HEK293 (cell line): ENCODE data around the gene EIF4ENIF1.

ENCODE experiments used
- CTCF ChIA-PET: fragments of 350-600 bp; formaldehyde crosslinking; extraction: SDS; loops from one replicate; lab custom pipeline; 2021; ENCODE audit warnings: antibody characterized with exemption; lab: Yijun Ruan, JAX
- POLR2A ChIA-PET: fragments of 300-600 bp; formaldehyde crosslinking; extraction: SDS; loops from one replicate; lab custom pipeline; 2020; ENCODE audit warnings: antibody characterized with exemption, inconsistent platforms; lab: Yijun Ruan, JAX
- H3K27ac ChIP-seq: fragments of 200-500 bp; sonication (Bioruptor generic); 2 replicates; pipeline ENCODE4 v1.5.1; 2014; ENCODE audit warnings: low read depth, low read length, control low read depth, inconsistent platforms; ENCODE audit errors: extremely low read depth
- H3K36me3 ChIP-seq, 2 experiments: fragments of 200-500 bp in 1 of 2; sonication (Bioruptor generic) in 1 of 2; 1 replicate in 1 of 2; 2 replicates in 1 of 2; pipeline ENCODE4 v1.5.1; 2014 to 2017; ENCODE audit warnings: inconsistent platforms in 2 of 2, low read length in 2 of 2; ENCODE audit not compliant: control insufficient read depth in 2 of 2, insufficient read depth in 1 of 2
- H3K4me1 ChIP-seq: fragments of 200-500 bp; sonication (Bioruptor generic); 2 replicates; pipeline ENCODE4 v1.5.1; 2014; ENCODE audit warnings: mild to moderate bottlenecking, low read length, inconsistent platforms; ENCODE audit not compliant: control insufficient read depth, insufficient read depth
- H3K4me3 ChIP-seq: 2 replicates; pipeline ENCODE4 v1.5.1; 2011; ENCODE audit warnings: low read depth, mild to moderate bottlenecking, control low read depth, low read length, moderate library complexity
- H3K9me3 ChIP-seq: fragments of 200-500 bp; sonication (Bioruptor generic); 2 replicates; pipeline ENCODE4 v1.5.1; 2014; ENCODE audit warnings: low read depth, low read length, inconsistent platforms; ENCODE audit not compliant: control insufficient read depth, insufficient read depth
- FEZF1 ChIP-seq: fragments of 450-650 bp; formaldehyde crosslinking; IDR thresholded peaks from 2 replicates; pipeline ENCODE4 v1.5.1; 2016; ENCODE audit warnings: missing biosample characterization, missing genetic modification characterization
- KLF9 ChIP-seq: fragments of 450-650 bp; formaldehyde crosslinking; IDR thresholded peaks from 2 replicates; pipeline ENCODE4 v1.5.1; 2016; ENCODE audit warnings: missing biosample characterization, missing genetic modification characterization, low read depth
- OSR2 ChIP-seq: fragments of 450-650 bp; formaldehyde crosslinking; IDR thresholded peaks from 2 replicates; pipeline ENCODE4 v1.5.1; 2016; ENCODE audit warnings: missing biosample characterization, missing genetic modification characterization
- PATZ1 ChIP-seq: fragments of 450-650 bp; formaldehyde crosslinking; IDR thresholded peaks from 2 replicates; pipeline ENCODE4 v1.5.1; 2016; ENCODE audit warnings: missing biosample characterization, missing genetic modification characterization
- PRDM1 ChIP-seq: fragments of 450-650 bp; formaldehyde crosslinking; IDR thresholded peaks from 2 replicates; pipeline ENCODE4; 2016; ENCODE audit warnings: missing biosample characterization, missing genetic modification characterization
- PRDM10 ChIP-seq: fragments of 450-650 bp; formaldehyde crosslinking; IDR thresholded peaks from 2 replicates; pipeline ENCODE4 v1.5.1; 2016; ENCODE audit warnings: missing biosample characterization, missing genetic modification characterization
- WT1 ChIP-seq: fragments of 450-650 bp; formaldehyde crosslinking; IDR thresholded peaks from 2 replicates; pipeline ENCODE4 v1.5.1; 2016; ENCODE audit warnings: missing biosample characterization, missing genetic modification characterization
- ZBTB26 ChIP-seq: fragments of 450-650 bp; formaldehyde crosslinking; optimal IDR thresholded peaks from 2 replicates; pipeline ENCODE3; 2016; ENCODE audit warnings: missing biosample characterization, mild to moderate bottlenecking, missing genetic modification characterization
- ZBTB48 ChIP-seq: fragments of 450-650 bp; formaldehyde crosslinking; IDR thresholded peaks from 2 replicates; pipeline ENCODE4 v1.5.1; 2016; ENCODE audit warnings: missing biosample characterization, missing genetic modification characterization
- ZBTB6 ChIP-seq: fragments of 450-650 bp; formaldehyde crosslinking; IDR thresholded peaks from 2 replicates; pipeline ENCODE4 v1.5.1; 2017; ENCODE audit warnings: missing biosample characterization, missing genetic modification characterization
- ZBTB8A ChIP-seq: fragments of 450-650 bp; formaldehyde crosslinking; IDR thresholded peaks from 2 replicates; pipeline ENCODE4 v1.5.1; 2016; ENCODE audit warnings: missing biosample characterization, missing genetic modification characterization
- ZEB2 ChIP-seq: fragments of 450-650 bp; formaldehyde crosslinking; IDR thresholded peaks from 2 replicates; pipeline ENCODE4 v1.5.1; 2016; ENCODE audit warnings: missing biosample characterization, missing genetic modification characterization
- ZFP3 ChIP-seq: fragments of 450-650 bp; formaldehyde crosslinking; IDR thresholded peaks from 2 replicates; pipeline ENCODE4 v1.5.1; 2016; ENCODE audit warnings: low read depth, missing biosample characterization, missing genetic modification characterization
- ZFP37 ChIP-seq: fragments of 450-650 bp; formaldehyde crosslinking; IDR thresholded peaks from 2 replicates; pipeline ENCODE4 v1.5.1; 2016; ENCODE audit warnings: missing biosample characterization, missing genetic modification characterization
- ZNF10 ChIP-seq: fragments of 450-650 bp; formaldehyde crosslinking; IDR thresholded peaks from 2 replicates; pipeline ENCODE4 v1.5.1; 2017; ENCODE audit warnings: missing biosample characterization, missing genetic modification characterization
- ZNF169 ChIP-seq: fragments of 450-650 bp; formaldehyde crosslinking; IDR thresholded peaks from 2 replicates; pipeline ENCODE4 v1.5.1; 2016; ENCODE audit warnings: missing biosample characterization, missing genetic modification characterization
- ZNF391 ChIP-seq: fragments of 450-650 bp; formaldehyde crosslinking; IDR thresholded peaks from 2 replicates; pipeline ENCODE4 v1.5.1; 2016; ENCODE audit warnings: low read depth, missing biosample characterization, missing genetic modification characterization, borderline replicate concordance
- ZNF416 ChIP-seq: fragments of 450-650 bp; formaldehyde crosslinking; IDR thresholded peaks from 2 replicates; pipeline ENCODE4 v1.5.1; 2016; ENCODE audit warnings: missing biosample characterization, missing genetic modification characterization
- ZNF423 ChIP-seq: fragments of 450-650 bp; formaldehyde crosslinking; IDR thresholded peaks from 2 replicates; pipeline ENCODE4 v1.5.1; 2016; ENCODE audit warnings: missing biosample characterization, missing genetic modification characterization
- ZNF433 ChIP-seq: fragments of 450-650 bp; formaldehyde crosslinking; IDR thresholded peaks from 2 replicates; pipeline ENCODE4 v1.5.1; 2016; ENCODE audit warnings: missing biosample characterization, missing genetic modification characterization, low read depth
- ZNF488 ChIP-seq: fragments of 450-650 bp; formaldehyde crosslinking; IDR thresholded peaks from 2 replicates; pipeline ENCODE4 v1.5.1; 2016; ENCODE audit warnings: missing biosample characterization, missing genetic modification characterization
- ZNF521 ChIP-seq: fragments of 450-650 bp; formaldehyde crosslinking; IDR thresholded peaks from 2 replicates; pipeline ENCODE4 v1.5.1; 2017; ENCODE audit warnings: missing biosample characterization, mild to moderate bottlenecking, missing genetic modification characterization
- ZNF544 ChIP-seq: fragments of 450-650 bp; formaldehyde crosslinking; IDR thresholded peaks from 2 replicates; pipeline ENCODE4 v1.5.0; 2017; ENCODE audit warnings: missing biosample characterization, missing genetic modification characterization
- ZNF555 ChIP-seq: fragments of 450-650 bp; formaldehyde crosslinking; conservative IDR thresholded peaks from 2 replicates; pipeline ENCODE4 v1.5.1; 2017; ENCODE audit warnings: missing biosample characterization, mild to moderate bottlenecking, missing genetic modification characterization, inconsistent platforms
- ZNF704 ChIP-seq: fragments of 450-650 bp; formaldehyde crosslinking; IDR thresholded peaks from 2 replicates; pipeline ENCODE4 v1.5.1; 2016; ENCODE audit warnings: missing biosample characterization, missing genetic modification characterization
- ZNF747 ChIP-seq: fragments of 450-650 bp; formaldehyde crosslinking; IDR thresholded peaks from 2 replicates; pipeline ENCODE4 v1.5.1; 2016; ENCODE audit warnings: missing biosample characterization, missing genetic modification characterization

The EIF4ENIF1 gene

GRCh38 chr22:31490496-31490925 is 869 bp upstream of the EIF4ENIF1 start (continued):
- TF ChIP-seq ZNF488 (no peak), ZNF544 (tag by site-specific recombination) (no peak), PRDM1 (peak; percentile 85), ZNF555 (tag by site-specific recombination) (no peak), PATZ1 (tag by site-specific recombination) (peak; percentile 75), ZBTB48 (tag by site-specific recombination) (no peak), KLF9 (no peak), ZNF423 (no peak), ZNF433 (tag by site-specific recombination) (no peak), ZFP3 (tag by site-specific recombination) (no peak), ZBTB26 (tag by site-specific recombination) (no peak), ZNF169 (tag by site-specific recombination) (no peak), ZNF747 (no peak), ZNF10 (tag by site-specific recombination) (no peak), PRDM10 (tag by site-specific recombination) (no peak; the same call in 1 of the 2 replicates)

GRCh38 chr22:31488988-31489617 is 539 bp downstream of the EIF4ENIF1 start:
- H3K36me3 ChIP-seq, result peaks cover 28 to 42% of the 10 kb centered on the region in 2 experiments
- POLR2A ChIA-PET, result interaction anchor here (0.6 to 1.4 kb wide), 3 partner anchors 10 to 37 kb away, joined by 3 to 7 read pairs (median 5); no protein-coding TSS in a partner anchor
- CTCF ChIA-PET, result interaction anchor here (0.6 kb wide), 3 partner anchors 15 to 1714 kb away, joined by 3 to 5 read pairs (median 3); no protein-coding TSS in a partner anchor
- no peak for TF ChIP-seq ZNF521 (tag by site-specific recombination)
- no peak for TF ChIP-seq ZNF488
- TF ChIP-seq ZFP37, result peak; percentile 68
- peak; percentile 54 for TF ChIP-seq ZEB2 (tag by site-specific recombination)
- TF ChIP-seq ZBTB6, result no peak
- no peak for TF ChIP-seq ZNF391
- TF ChIP-seq OSR2 (tag by site-specific recombination), result no peak
- TF ChIP-seq ZNF416 (tag by site-specific recombination), result no peak
- TF ChIP-seq FEZF1 (tag by site-specific recombination), result no peak
- TF ChIP-seq ZBTB8A (tag by site-specific recombination), result peak; percentile 24; the same call in 1 of the 2 replicates
- no peak for TF ChIP-seq WT1 (tag by site-specific recombination)
- TF ChIP-seq ZNF704 (tag by site-specific recombination), result no peak

More at GRCh38 chr22:31488988-31489617, 539 bp downstream of the EIF4ENIF1 start:
- Histone ChIP-seq H3K27ac (peak overlapping the region; percentile 88), H3K9me3 (no peaks in the 10 kb centered on the region), H3K4me3 (peak overlapping the region; percentile 95), H3K4me1 (peaks cover 2% of the 10 kb centered on the region; the same call in 1 of the 2 replicates)
